GM21786 (cell line): ENCODE data around the gene CTU2.

Source experiments
- ATAC-seq: cut with Tn5 transposase; IDR thresholded peaks from one replicate; pipeline ENCODE4 v1.9.1; 2021; ENCODE audit not compliant: unreplicated experiment

The CTU2 gene

DNA sequence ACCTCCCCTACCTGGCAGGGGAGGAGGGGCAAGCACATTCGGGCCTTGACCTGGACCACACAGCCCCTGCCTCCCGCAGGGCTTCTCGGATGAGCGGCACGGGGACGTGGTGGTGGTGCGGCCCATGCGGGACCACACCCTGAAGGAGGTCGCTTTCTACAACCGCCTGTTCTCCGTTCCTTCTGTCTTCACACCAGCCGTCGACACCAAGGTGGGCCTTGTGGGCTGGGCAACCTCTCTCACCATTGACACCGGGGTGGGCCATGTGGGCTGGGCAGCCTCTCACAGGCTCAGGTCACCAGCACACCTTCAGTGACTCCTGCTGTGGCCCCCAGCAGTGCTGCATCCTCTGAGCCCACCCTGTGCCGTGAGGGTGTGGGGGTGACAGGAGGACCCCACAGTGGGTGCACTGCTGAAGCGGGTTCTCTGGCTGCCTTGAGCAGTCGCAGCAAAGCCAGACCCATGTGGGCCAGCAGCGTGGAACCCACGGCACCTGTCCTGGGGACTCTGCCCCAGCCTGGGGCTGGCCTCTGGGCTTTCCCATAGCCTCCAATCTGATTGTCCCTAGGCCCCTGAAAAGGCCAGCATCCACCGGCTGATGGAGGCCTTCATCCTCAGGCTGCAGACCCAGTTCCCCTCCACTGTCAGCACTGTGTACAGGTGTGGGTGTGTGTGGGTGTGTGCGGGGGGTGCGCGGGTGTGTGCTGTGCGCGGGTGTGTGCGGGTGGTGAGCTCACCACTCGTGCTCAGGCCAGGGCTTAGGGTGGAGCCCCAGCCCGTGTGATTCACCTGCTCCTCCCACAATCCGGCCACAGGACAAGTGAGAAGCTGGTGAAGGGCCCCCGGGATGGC lies 7.5 kb downstream of the CTU2 start:
- ATAC-seq, result no peak

DNA sequence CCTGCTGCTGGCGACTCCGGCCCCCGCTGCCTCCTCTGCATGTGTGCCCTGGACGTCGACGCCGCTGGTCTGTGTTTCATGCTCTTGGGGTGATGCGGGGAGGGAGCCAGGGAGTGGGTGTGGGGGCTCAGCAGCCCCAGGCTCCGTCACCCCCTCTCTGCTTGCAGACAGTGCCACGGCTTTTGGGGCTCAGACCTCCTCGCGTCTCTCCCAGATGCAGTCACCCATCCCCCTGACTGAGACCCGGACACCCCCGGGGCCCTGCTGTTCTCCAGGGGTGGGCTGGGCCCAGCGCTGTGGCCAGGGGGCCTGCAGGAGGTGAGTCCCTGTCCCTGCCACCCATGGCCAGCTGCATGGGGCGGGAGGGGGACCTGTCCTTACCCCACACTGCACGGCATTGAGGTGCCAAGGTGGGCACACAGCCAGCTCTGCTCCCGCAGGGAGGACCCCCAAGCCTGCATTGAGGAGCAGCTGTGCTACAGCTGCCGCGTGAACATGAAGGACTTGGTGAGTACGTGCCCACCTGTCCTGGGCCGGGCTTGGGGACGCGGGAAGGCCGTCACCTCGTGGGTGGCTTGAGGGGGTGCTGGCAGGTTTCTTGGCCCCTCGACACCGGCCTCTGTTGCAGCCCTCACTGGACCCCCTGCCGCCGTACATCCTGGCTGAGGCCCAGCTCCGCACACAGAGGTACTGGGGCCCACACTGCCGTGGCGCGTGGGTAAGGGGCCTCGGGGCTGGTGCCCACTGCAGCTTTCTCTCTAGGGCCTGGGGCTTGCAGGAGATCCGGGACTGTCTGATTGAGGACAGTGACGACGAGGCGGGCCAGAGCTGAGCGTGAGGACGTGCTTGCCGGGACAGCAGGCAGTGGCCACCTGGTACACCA lies 8.4 kb downstream of the CTU2 start:
- ATAC-seq, result no peak

DNA sequence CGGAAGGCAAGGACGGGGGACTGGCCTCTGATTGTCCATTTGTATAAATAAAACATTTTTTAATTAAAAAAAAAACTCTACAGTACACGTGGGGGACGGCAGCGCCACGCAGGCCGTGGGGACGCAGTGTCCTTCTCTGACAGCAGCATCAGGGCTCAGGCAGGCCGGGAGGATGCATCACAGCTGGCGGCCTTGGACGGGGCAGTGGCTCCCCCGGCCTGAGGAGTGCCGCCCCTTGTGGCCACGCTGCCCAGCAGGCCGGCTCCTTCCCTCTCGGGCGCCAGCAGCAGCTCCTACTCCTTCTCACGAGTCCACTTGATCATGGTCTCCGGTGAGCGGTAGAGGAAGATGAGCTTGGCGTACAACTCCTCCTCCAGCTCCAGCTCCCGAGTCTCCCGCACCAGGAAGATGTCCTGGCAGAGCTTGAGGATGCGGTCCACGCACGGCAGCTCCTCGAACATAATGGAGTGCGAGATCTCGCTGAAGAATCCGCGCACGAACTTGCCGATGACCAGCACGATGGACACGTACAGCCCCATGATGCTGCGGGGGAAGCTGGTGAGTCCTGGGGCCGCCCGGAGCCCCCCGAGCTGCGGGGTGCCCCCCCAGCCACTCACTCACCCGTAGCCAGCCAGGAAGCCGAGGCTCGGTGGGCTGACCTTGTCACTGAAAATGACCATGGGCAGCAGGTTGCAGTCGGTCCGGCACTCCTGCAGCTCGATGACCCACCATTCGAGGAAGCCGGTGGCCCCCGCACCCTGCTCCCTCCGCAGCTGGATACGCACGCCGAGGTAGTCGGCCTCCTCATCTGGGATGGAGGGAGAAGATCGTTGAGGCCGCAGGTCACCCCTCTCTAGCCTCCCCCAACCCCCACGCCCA lies 9.2 kb downstream of the CTU2 start:
- no peak for ATAC-seq

DNA sequence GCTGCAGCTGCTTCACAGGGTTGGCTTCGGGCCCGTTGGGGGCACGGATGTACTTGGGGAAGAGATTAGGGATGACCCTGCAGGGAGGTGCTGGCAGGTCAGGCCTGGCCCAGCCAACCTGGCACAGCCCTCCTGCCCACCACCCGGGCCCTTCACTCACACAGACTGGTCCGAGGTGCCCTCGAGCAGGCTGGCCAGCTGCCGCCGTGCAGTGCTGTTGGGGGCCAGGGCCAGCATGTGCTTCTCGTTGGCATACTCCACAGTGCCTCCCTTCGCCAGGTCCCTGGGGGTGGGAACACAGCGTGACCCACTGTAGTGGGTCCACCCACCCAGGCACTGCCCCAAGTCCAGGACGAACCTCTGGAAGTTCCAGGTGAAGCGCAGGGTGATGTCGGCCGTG lies 9.9 kb downstream of the CTU2 start:
- ATAC-seq, result no peak

DNA sequence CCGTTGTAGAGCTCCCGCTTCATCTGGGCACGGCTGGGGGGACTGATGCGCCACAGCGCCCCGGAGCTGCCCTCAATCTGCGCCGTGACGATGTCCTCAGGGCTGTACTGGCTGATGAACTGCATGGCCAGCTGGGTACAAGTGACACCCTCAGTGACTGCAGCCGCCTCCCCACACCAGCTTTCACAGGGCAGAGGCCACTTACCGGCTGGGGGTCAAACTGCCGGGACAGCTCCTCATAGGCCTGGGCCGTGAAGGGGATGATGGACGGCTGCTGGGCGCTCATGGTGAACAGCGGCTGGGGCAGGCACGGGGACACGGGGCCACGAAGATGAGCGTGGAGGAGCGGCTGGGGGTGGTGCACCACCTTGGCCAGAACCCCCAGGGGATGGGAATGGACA lies 10.3 kb downstream of the CTU2 start:
- no peak for ATAC-seq

DNA sequence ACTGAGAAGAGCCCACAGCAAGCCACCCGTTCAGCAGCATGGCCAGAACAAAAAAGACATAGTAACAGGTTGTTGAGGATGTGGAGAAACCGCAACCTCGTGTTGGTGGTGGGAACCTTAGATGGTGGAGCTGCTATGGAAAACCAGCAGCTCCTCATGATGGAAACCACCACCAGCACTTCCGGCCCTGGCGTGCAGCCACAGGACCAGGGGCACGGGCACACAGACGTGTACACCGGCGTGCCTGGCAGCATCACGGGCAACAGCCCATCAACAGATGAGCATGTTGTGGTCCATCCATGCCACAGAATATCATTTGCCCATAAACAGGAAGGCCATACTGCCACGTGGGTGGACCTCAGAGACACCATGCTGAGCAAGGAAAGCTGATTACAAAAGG lies 11.9 kb downstream of the CTU2 start:
- ATAC-seq, result no peak

DNA sequence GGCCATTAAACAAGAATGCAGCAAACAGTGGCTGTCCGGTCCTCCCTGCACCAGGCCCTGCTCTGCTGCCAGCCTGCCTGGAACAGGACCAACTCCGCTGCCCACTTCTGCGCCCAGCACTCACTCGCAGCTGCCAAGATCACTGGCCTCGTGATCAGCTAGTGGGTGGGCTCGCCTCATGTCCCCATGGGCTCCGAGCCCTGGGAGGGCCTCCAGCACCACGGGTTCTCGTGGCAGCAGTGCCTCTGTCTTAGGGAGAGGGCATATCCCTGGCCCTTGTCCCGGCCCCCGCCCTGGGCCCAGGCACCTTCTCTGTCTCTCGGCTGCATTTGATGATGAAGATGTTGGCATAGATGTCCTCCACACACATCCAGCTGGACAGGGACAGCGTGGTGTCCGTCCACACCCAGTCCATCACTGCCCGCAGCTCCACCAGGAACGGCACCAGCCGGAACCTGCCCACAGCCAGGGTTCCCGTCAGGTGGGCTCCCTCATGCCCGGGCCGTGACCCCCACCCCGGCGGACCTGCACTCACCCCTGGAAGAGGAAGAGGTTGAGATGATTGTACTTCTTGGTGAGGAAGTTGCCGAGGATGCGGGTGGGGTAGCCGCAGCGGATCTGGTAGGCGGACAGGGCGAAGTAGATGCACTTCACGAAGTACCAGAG lies 13.1 kb downstream of the CTU2 start:
- ATAC-seq, result no peak

DNA sequence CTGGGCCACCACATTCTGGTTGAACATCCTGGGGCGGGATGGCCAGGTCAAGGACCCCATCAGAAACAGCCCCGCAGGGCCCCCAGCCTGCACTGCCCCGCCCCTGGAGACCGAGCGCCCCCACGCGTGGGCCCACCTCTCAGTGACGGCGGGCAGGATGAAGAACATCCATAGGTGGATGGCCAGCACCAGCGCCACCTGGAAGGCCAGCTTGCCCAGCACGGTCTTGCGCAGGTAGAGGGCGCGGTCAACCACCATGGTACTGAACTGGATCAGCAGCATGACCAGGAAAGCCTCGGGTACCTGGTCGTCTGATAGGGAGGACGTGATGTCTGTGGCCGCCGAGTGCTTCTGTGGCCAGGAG lies 13.6 kb downstream of the CTU2 start:
- no peak for ATAC-seq

DNA sequence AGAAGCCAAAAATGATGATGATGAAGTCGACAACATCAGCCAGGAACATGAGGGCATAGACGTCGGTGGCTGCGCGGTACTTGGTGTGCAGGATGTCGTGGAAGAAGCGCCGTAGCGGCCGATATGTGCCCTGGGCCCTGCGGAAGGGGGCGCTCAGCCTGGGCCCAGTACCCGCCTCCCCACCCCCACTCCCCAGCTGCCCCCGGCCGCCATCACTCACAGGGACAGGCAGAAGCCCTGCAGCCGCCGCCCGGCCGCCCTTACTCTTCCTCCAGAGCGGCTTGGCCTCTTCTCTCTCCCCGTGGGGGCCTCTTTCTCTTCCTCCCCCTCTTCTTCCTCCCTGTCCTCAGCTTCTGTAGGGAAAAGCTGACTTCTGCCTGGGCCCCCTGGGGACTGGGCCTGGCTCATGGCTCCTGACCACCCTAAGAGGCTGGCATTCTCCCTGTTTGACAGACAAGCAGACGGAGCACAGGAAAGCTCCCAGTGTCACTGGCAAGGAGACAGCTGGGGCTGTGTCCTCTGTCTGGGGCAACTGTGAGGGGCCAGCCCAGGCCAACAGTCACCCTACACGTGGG lies 14.2 kb downstream of the CTU2 start:
- no peak for ATAC-seq

DNA sequence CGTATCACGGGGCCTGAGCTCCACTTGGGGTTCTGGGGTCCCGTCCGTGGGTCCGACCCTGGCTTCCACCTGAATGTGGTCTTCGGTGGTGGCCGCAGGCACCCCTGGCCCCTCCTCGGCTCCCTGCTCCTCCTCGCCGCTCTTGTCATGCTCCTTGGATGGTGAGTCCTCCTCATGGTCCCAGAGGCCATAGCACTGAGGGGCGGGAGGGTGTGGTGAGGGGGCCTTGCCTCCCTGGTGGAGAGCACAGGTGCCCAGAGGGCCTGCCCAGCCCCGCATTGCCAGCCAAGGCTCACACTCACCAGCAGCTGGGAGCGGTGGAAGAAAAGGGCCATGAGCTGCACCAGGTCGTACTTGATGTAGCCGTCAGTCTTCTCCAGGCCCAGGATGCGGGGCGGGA lies 14.9 kb downstream of the CTU2 start:
- ATAC-seq, result no peak

DNA sequence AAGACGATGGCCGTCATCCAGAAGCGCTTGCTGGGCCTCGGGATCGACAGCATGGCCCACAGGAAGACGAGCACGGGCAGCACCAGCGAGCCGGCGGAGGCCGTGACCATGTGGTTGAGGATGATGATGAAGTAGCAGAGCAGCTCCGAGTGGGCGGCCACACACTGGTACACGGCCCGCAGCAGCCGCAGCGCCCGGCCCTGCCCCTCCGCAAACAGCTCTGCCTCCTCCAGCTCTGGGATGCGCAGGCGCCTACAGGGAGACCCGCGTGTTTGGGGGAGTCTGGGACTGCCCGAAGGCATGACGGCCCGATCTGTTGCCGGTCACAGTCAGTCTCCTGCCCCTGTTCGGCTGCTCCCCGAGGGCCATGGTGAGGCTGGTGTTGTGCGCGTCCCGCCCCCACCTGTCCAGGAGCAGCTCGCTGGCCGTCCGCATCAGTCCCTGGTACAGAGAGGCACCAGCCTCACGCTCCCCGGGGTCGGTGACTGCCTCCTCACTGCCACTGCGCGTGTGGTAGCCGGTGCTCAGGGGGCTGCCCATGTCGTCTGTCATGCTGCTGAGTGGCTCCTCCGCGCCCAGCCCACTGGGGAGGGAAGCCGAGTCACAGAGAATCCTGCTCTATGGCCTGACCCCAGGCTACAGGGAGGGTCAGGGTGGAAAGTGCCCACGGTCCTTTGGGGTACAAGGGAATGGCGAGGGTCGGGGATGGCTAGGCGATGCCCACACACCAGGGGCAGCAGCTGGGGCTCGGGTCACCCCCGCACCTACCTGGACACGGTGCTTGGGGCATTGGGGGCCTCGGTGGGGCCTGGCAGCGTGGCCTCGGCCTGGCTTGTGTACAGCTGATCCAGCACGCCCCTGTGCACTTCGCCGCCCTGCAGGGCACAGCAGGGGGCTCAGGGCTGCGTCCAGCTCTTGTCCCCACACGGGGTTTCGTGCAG lies 15.8 kb downstream of the CTU2 start:
- ATAC-seq, result no peak

DNA sequence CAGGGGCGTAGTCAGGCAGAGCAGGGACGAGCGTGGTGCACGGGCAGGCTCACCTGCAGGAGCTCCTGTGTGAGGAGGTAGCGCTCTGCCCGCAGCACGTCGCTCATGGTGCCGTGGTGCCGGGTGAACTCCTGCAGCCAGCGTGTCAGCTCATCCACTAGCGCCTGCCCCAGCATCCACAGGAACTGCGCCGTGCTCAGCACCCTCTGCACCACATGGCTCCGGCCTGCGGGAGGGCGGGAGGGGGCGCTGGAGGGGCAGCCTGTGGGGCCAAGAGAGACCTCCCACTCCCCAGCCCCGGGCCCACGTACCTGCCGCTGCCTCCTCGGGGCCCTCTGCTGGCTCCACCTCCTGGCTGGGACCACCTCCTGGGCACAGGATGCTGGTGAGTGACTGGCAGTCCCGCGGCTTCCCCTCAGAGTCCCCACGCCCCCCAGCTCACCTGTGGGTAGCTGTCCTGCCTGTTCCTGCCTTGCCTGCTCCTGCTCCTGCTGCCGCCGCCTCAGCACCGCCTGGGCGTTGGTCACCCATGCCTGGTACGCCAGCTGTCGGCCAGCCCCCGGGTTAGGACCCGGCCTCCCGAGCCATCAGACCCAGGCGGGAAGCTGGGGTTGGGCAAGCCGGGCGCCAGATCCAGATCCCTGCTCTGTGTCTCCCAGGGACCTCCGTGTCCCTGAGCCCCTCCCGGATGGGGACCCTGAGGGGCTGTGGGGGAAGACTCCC lies 16.6 kb downstream of the CTU2 start:
- no peak for ATAC-seq

DNA sequence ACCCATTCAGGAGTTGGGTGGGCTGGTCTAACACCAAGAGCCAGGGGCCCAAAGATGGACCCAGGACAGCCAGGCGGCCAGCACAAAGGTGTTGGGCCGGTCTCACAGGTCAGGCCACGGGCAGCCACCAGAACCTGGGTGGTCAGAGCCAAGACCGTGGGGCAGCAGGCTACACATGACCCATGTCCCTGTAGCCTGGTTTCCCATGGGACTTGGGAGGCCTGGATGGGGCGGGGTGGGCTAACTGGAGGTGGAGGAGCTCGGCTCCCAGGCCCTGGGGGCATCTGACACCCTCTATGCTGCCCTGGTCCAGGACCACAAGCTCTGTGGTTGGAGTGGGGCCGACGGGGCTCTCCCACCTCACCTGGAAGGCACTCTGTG lies 17.2 kb downstream of the CTU2 start:
- ATAC-seq, result no peak

DNA sequence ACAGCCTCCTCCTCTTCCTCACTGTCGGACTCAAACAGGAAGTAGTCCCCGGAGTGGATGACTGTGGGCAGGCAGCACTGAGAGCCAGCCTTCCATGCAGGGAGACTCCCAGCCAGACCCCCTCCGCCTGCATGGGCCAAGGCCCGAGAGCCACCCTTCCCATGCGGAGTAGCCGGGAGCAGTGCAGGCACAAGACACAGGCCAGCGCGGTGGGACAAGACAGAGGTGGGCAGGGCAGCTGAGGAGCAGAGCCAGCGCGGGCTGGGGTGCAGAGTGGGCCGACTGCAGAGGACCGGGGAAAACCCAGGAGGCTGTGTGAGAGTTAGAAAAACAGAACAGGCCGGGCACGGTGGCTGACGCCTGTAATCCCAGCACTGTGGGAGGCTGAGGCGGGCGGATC lies 17.6 kb downstream of the CTU2 start:
- no peak for ATAC-seq

DNA sequence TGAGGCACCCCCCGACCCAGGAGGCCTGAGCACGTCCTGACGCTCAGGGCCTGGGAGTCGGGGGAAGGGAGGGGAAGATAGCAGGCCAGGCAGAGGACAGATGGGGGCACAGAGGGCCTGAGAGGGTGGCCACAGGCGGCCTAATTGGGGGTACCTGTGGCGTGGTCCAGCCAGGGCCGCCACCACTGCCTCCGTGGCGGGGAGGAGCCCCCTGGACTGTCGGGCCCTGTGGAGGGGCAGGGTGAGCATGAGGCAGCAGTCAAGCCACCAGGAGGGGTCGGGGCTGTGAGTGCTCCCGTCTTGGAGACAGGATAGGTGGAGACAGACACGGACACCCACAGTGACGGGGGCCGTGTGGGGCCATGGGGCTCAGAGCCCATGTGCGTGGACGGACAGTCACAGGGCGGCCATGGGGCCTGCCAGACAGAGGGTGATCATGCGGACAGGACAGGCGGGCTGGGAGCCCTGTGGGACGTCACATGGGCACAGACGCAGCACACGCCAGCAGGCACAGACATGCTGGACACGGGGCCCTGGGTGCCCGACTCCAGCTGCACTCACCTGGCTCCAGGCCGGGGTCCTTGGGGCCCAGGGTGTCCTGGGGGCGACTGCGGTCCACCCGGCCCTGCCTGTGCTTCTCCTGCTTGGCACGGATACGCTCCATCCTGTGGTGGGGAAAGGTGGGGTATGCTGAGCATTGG lies 18.7 kb downstream of the CTU2 start:
- ATAC-seq, result no peak

DNA sequence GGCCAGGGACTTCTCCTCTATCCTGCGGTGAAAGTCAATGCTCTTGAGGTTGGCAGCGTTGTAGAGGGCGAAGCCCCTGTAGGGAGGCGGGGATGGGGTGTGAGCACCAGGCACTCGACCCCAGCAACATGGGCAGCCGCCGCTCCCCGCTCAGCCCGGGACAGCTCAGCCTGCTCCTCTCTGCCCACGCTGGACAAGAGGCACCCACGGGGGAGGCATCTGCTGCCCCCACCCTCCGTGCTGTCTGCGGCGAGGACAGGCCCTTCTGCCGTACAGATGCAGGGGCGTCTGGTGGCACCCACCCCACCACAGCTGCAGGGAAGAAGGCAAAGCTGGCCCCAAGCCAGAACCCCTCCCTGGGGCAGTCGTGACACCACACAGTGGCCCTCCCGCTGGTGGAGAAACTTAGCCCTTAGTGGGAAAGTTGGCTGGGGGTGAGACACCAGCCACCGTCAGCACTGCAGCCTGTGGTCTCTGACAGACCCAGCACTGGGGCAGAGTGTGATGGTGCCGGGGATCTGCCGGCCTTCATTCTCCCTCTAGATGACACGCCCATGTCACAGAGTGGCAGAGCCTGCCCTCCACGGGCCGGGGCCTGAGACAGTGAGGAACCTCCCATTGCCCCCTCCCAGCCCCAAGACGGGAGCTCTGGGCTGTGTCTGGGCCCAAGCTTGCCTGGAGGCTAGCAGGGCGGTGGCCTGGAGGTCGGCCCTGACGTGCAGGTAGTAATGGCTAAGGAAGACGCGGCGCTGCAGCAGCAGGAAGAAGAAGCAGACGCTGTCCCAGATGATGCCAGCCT lies 19.5 kb downstream of the CTU2 start:
- ATAC-seq, result no peak

DNA sequence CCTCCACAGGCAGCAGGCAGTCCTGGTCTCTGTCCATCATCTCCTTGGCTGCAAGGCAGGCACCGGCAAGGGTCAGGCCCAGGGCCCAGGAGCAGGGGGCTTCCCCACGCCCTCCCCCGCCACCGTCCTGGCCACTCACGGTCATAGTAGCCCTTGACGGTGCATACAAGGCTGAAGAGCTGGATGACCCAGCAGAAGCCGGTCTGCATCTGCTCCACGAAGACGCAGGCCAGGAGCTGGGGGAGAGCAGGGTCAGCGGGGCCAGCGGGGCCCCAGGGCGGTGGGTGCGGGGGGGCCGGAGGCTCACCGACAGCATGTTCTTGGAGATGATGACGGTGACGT lies 20.1 kb downstream of the CTU2 start:
- no peak for ATAC-seq
